DMS153 (cell line): ENCODE data around the gene SSBP2.
"Not testable (repeated sequence)": the region's sequence is repeated elsewhere in the genome, so short reads cannot be mapped to it uniquely, and the experiment has no call there.

Source experiments
- DNase-seq: peaks from one replicate; lab custom pipeline; 2025; lab: John Stamatoyannopoulos, UW

The SSBP2 gene

GRCh38 chr5:81524015-81524414 is 226.9 kb downstream of the SSBP2 start:
- DNase-seq, result no peak

GRCh38 chr5:81522571-81522970 is 228.3 kb downstream of the SSBP2 start:
- no peak for DNase-seq

GRCh38 chr5:81520769-81521168 is 230.1 kb downstream of the SSBP2 start:
- no peak for DNase-seq

- no peak for DNase-seq
These were observed 231.5 kb downstream of the SSBP2 start for GRCh38 chr5:81519217-81519905.

- DNase-seq, result no peak
These were observed 233.4 kb downstream of the SSBP2 start for GRCh38 chr5:81517462-81517861.

- DNase-seq, result no peak
These were observed 234.8 kb downstream of the SSBP2 start for GRCh38 chr5:81516091-81516490.

GRCh38 chr5:81513982-81514381 is 236.9 kb downstream of the SSBP2 start:
- DNase-seq, result no peak

- no peak for DNase-seq
These were observed 237.4 kb downstream of the SSBP2 start for GRCh38 chr5:81513473-81513872.

GRCh38 chr5:81506900-81507588 is 243.9 kb downstream of the SSBP2 start:
- DNase-seq, result peak; percentile 34

- no peak for DNase-seq
These were observed 244.5 kb downstream of the SSBP2 start for GRCh38 chr5:81506378-81506777.

- no peak for DNase-seq
These were observed 245.2 kb downstream of the SSBP2 start for GRCh38 chr5:81505672-81506071.

GRCh38 chr5:81503602-81504001 is 247.3 kb downstream of the SSBP2 start:
- DNase-seq, result not testable (repeated sequence)

- no peak for DNase-seq
These were observed 255.6 kb downstream of the SSBP2 start for GRCh38 chr5:81495286-81495685.

GRCh38 chr5:81488862-81489261 is 262.0 kb downstream of the SSBP2 start:
- DNase-seq, result no peak

- DNase-seq, result no peak
These were observed 264.2 kb downstream of the SSBP2 start for GRCh38 chr5:81486711-81487110.

- no peak for DNase-seq
These were observed 268.3 kb downstream of the SSBP2 start for GRCh38 chr5:81482595-81482994.

- not testable (repeated sequence) for DNase-seq
These were observed 277.5 kb downstream of the SSBP2 start for GRCh38 chr5:81473395-81473794.

GRCh38 chr5:81469676-81470075 is 281.2 kb downstream of the SSBP2 start:
- DNase-seq, result no peak

GRCh38 chr5:81450940-81451339 is 300.0 kb downstream of the SSBP2 start:
- peak; percentile 7 for DNase-seq

- no peak for DNase-seq
These were observed 315.9 kb downstream of the SSBP2 start for GRCh38 chr5:81435023-81435422.

- no peak for DNase-seq
These were observed 320.9 kb downstream of the SSBP2 start for GRCh38 chr5:81429985-81430384.

- no peak for DNase-seq
These were observed 321.5 kb downstream of the SSBP2 start for GRCh38 chr5:81429363-81429762.

GRCh38 chr5:81428861-81429260 is 322.0 kb downstream of the SSBP2 start:
- no peak for DNase-seq

GRCh38 chr5:81428446-81428845 is 322.5 kb downstream of the SSBP2 start:
- DNase-seq, result no peak
